Small intestine (tissue), 7 donors: ENCODE data around the gene PHYKPL. TPM values are rescaled to one million over a fixed set of nuclear protein-coding genes. Genes with fewer than 3 reads are reported as not detected.
A peak's percentile ranks its signal among the peaks of the same experiment; 100 is the strongest.
"Not testable (repeated sequence)": the region's sequence is repeated elsewhere in the genome, so short reads cannot be mapped to it uniquely, and the experiment has no call there.

Source experiments
- DNase-seq, 2 donors: peaks; one replicate each; pipeline versions ENCODE4 v3.0.0 to v3.0.0-alpha.2; 2013
- FAIRE-seq: peaks from 2 replicates; lab custom pipeline; 2012; peaks lifted over from hg19 to GRCh38; lab: Jason Lieb, UNC
- H3K27ac ChIP-seq, 3 donors: one replicate each; pipeline ENCODE4 v1.5.1; 2013; ENCODE audit warnings: low read length in 2 of 3, mild to moderate bottlenecking in 2 of 3, control low read depth in 1 of 3, inconsistent platforms in 1 of 3, low read depth in 1 of 3, moderate library complexity in 1 of 3
- H3K27me3 ChIP-seq, 3 donors: one replicate each; pipeline ENCODE4 v1.6.1; 2013; ENCODE audit warnings: low read length in 3 of 3, inconsistent platforms in 1 of 3; ENCODE audit not compliant: control insufficient read depth in 3 of 3, insufficient read depth in 3 of 3
- H3K36me3 ChIP-seq, 3 donors: one replicate each; pipeline ENCODE4 v1.6.1; 2013; ENCODE audit warnings: low read length in 3 of 3, inconsistent platforms in 1 of 3, low read depth in 1 of 3, mild to moderate bottlenecking in 1 of 3, moderate library complexity in 1 of 3; ENCODE audit not compliant: control insufficient read depth in 3 of 3, insufficient read depth in 2 of 3
- H3K4me1 ChIP-seq, 3 donors: one replicate each; pipeline ENCODE4 v1.6.1; 2013; ENCODE audit warnings: low read length in 2 of 3, inconsistent platforms in 1 of 3, low read depth in 1 of 3, mild to moderate bottlenecking in 1 of 3, moderate library complexity in 1 of 3; ENCODE audit not compliant: control insufficient read depth in 3 of 3, insufficient read depth in 2 of 3
- H3K4me3 ChIP-seq, 3 donors: one replicate each; pipeline ENCODE4 v1.5.1; 2013; ENCODE audit warnings: low read length in 3 of 3, control low read depth in 1 of 3, inconsistent platforms in 1 of 3, low read depth in 1 of 3, mild to moderate bottlenecking in 1 of 3, moderate library complexity in 1 of 3
- H3K9me3 ChIP-seq, 2 donors: one replicate each; pipeline ENCODE4 v1.6.1; 2013; ENCODE audit warnings: low read depth in 1 of 2, low read length in 1 of 2; ENCODE audit not compliant: control insufficient read depth in 2 of 2, insufficient read depth in 1 of 2
- WGBS, 3 donors: extraction: QIAGEN DNeasy Blood & Tissue Kit; methylation state at CpG; one replicate each; pipeline ENCODE4 v1.1.7; 2013; 5-methylcytosine and 5-hydroxymethylcytosine counted together
- polyA plus RNA-seq, 4 donors: library from polyadenylated mRNA; stranded (reverse) in 3 of 4; unstranded in 1 of 4; fragments of 200-250 nt in 3 of 4; fragments of 120-200 nt in 1 of 4; gene quantifications; one replicate each; pipeline versions ENCODE4 v1.2.1 to v1.2.3, GENCODE V29; 2013
- donor health status: healthy with polysubstance abuse.
- donor health status: control.
- donor health status: control.
- donor health status: Bipolar disorder and iron deficiency.
- donor health status: healthy.

Gene PHYKPL
- polyA plus RNA-seq, 4 donors = 57.7 to 145 (median 127) TPM

DNA sequence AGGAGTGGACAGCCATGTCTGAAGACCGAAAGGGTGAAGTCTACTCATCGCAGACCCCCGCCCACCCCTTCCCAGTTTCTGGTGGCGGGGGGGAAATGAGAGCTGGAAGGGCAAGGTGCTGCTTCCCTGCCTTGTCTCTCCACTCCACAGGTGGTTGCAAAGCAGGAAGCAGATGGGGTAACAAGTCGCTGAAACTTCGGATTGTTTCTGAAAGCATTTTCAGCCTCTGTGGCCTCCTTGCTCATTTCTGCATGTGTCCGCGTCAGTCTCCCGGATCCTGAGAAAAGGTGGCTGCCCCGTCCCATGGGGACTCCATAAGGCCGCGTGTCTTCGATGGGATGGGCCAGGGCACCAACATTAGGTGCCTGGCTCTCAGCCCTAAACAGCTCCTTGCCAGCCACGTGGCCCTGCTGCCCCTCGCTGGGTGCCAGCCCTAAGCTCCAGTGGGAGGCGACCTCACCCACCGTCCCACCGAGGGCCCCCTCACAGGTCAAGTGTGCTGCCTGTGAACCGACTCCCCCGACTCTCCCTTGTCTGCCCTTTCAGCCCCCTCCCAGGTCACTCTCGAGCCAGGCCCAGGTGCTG lies 971 bp downstream of the PHYKPL start:
- Histone ChIP-seq H3K4me3 (peak overlapping the region; percentile 78 to 82 (median 80)), H3K36me3 (peaks cover 4 to 48% (median 10%) of the 10 kb centered on the region in 3 donors), H3K9me3 (peaks cover 0 to 7% of the 10 kb centered on the region in 2 donors), H3K4me1 (peaks cover 3 to 43% (median 15%) of the 10 kb centered on the region in 3 donors), H3K27me3 (no peaks in the 10 kb centered on the region), H3K27ac (peak overlapping the region; percentile 90 to 99 (median 97))
- WGBS, 3 donors = 2 to 17% (median 7%) methylated on average over 20 to 21 of the region's 21 CpGs
- peak in 1 of 2 donors; percentile 56 for DNase-seq
- FAIRE-seq = no peak

DNA sequence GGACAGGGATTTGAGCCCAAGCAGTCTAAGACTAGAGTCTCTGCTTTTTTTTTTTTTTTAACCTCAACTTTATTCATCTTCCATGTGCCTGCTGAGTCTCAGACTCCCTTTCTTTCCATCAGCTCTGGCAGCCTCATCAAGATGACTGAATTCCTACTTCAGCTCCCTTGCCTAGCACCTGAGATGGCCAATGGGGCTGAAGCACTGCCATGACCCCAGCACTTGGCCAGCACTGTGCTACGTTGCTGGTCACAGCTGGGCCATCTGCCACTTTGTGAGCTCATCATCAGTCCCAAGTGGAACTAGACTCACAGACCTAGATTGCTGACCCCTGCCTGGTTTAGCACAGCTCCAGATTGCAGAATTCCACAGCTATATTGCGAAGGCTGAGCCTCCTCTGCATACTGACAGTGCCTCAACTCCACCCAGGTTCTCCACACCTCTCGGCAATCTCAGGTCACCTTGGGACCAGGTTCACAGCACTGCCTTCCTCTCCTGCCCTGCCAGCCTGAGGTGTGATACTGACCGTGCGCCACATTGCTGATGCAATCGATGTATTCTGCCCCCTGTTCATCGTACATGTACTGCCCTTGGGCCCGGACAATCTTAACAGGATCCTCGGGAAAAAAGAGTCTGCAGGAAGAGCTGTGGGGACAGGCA lies 1.6 kb downstream of the PHYKPL start:
- FAIRE-seq = no peak
- DNase-seq = peak; percentile 81 to 92
- H3K4me3 ChIP-seq = peak overlapping the region; percentile 78 to 82 (median 80)
- peaks cover 3 to 47% (median 15%) of the 10 kb centered on the region in 3 donors for H3K4me1 ChIP-seq
- H3K27ac ChIP-seq = peak overlapping the region; percentile 90 to 99 (median 97)
- H3K9me3 ChIP-seq = peaks cover 0 to 7% of the 10 kb centered on the region in 2 donors
- WGBS, 3 donors = 23 to 57% (median 24%) methylated on average over 9 of the region's 9 CpGs
- peaks cover 4 to 50% (median 10%) of the 10 kb centered on the region in 3 donors for H3K36me3 ChIP-seq
- no peaks in the 10 kb centered on the region for H3K27me3 ChIP-seq

DNA sequence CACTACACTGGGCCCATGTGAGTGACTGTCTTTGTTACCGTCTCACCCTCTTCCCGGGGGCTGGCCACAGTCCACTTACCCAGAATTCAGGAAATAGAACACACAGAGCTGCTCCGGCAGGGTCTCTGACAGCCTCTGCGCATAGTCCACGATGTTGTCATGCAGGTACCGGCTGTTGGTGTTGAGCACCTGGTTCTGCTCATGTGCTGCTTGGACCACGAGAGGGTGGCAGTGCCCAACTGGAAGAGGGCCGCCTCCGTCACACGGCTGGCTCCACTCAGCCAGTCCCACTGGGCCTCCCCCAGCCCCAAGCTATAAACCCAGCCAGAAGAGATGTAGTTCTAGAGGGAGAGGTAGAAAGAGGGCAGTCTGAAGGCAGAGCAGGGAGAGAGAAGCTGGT lies 2.7 kb downstream of the PHYKPL start:
- no peak for FAIRE-seq
- peak overlapping the region in 1 of 3 donors; percentile 1 for H3K4me3 ChIP-seq
- no peak for DNase-seq

GRCh38 chr5:178229111-178229510 lies 3.5 kb downstream of the PHYKPL start:
- Histone ChIP-seq H3K4me1 (peaks cover 3 to 61% (median 21%) of the 10 kb centered on the region in 3 donors), H3K27ac (peak overlapping the region in 1 of 3 donors; percentile 99), H3K36me3 (peaks cover 10 to 66% (median 12%) of the 10 kb centered on the region in 3 donors)
- DNase-seq, H3K9me3 ChIP-seq, H3K27me3 ChIP-seq, H3K4me3 ChIP-seq, FAIRE-seq: not testable (repeated sequence)
- WGBS, 3 donors = 96 to 98% (median 96%) methylated on average over 13 of the region's 13 CpGs

More for the DNA sequence above, 2.7 kb downstream of the PHYKPL start:
- WGBS, 3 donors = 90 to 92% (median 92%) methylated on average over 10 of the region's 10 CpGs
- Histone ChIP-seq H3K4me1 (peaks cover 3 to 55% (median 22%) of the 10 kb centered on the region in 3 donors), H3K9me3 (peaks cover 0 to 7% of the 10 kb centered on the region in 2 donors), H3K36me3 (peaks cover 8 to 59% (median 10%) of the 10 kb centered on the region in 3 donors), H3K27me3 (no peaks in the 10 kb centered on the region), H3K27ac (peak overlapping the region; percentile 14 to 99 (median 24))

DNA sequence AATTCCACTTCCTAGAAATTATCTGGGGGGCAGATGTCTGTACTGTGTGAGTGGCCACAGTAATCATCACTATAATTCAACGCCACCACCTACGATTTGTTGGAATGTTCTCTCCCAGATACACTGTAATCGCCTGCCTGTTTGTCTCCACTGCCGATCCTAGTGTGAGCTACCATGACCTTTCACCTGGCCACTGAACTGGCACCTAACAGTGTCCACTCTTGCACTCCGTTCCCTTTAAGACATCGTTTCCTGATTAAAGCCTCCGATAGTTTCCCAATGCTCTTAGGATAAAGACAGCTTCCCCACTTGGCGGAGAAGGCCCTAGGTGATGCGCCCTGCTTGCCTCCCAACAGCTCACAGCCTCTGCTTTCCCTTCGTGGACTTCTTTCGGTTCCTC lies 4.0 kb downstream of the PHYKPL start:
- Histone ChIP-seq H3K36me3 (peaks cover 10 to 71% (median 12%) of the 10 kb centered on the region in 3 donors), H3K9me3 (peaks cover 0 to 7% of the 10 kb centered on the region in 2 donors), H3K4me3 (no peak overlapping the region), H3K4me1 (peaks cover 3 to 66% (median 21%) of the 10 kb centered on the region in 3 donors), H3K27ac (peak overlapping the region in 2 of 3 donors; percentile 45 to 91), H3K27me3 (no peaks in the 10 kb centered on the region)
- WGBS, 3 donors = 92 to 96% (median 94%) methylated on average over 11 of the region's 11 CpGs
- FAIRE-seq (no peak), DNase-seq (no peak)

GRCh38 chr5:178227929-178228328 lies 4.7 kb downstream of the PHYKPL start:
- FAIRE-seq (no peak), DNase-seq (no peak)
- H3K9me3 ChIP-seq = peaks cover 0 to 7% of the 10 kb centered on the region in 2 donors
- H3K27ac ChIP-seq = peak overlapping the region; percentile 81 to 91 (median 91)
- H3K4me3 ChIP-seq = no peak overlapping the region
- H3K36me3 ChIP-seq = peaks cover 10 to 78% (median 15%) of the 10 kb centered on the region in 3 donors
- 76 to 86% (median 78%) methylated on average over 3 of the region's 3 CpGs for WGBS, 3 donors
- H3K4me1 ChIP-seq = peaks cover 3 to 71% (median 23%) of the 10 kb centered on the region in 3 donors
- H3K27me3 ChIP-seq = no peaks in the 10 kb centered on the region

- DNase-seq (no peak), FAIRE-seq (no peak)
- H3K27ac ChIP-seq = peak overlapping the region; percentile 81 to 91 (median 91)
- no peaks in the 10 kb centered on the region for H3K27me3 ChIP-seq
- no peak overlapping the region for H3K4me3 ChIP-seq
- H3K9me3 ChIP-seq = peaks cover 0 to 7% of the 10 kb centered on the region in 2 donors
- WGBS, 3 donors = 90 to 92% (median 91%) methylated on average over 4 of the region's 4 CpGs
- peaks cover 3 to 75% (median 25%) of the 10 kb centered on the region in 3 donors for H3K4me1 ChIP-seq
- peaks cover 10 to 85% (median 21%) of the 10 kb centered on the region in 3 donors for H3K36me3 ChIP-seq
Measured at GRCh38 chr5:178227138-178227659, 5.4 kb downstream of the PHYKPL start.

DNA sequence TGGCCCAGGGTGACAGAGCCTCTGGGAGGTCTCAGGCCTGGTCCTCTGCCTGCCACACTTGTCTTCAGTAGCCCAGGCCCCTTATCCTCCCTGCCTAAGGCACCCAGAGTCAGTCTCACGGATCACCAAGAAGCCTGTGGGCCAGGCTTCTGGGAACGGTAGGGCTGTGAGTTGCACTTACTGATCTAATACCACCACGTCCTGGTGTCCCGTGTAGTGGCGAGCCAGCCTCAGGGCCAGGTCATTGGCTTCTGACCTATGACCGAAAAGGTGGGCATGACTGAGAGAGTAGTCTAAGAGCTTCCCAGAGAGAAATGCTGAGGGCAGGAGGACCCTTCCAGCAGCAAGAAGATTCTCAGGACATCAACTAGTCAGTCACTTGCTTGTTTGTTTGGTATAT lies 7.4 kb downstream of the PHYKPL start:
- Histone ChIP-seq H3K27ac (peak overlapping the region in 2 of 3 donors; percentile 56 to 91), H3K36me3 (peaks cover 13 to 85% (median 33%) of the 10 kb centered on the region in 3 donors), H3K27me3 (no peaks in the 10 kb centered on the region), H3K9me3 (peaks cover 0 to 7% of the 10 kb centered on the region in 2 donors), H3K4me3 (no peak overlapping the region), H3K4me1 (peaks cover 0 to 75% (median 25%) of the 10 kb centered on the region in 3 donors)
- FAIRE-seq = no peak
- WGBS, 3 donors = 93 to 99% (median 96%) methylated on average over 6 of the region's 6 CpGs
- DNase-seq = no peak
